Lower lobe of right lung (tissue), 2 donors: ENCODE measurements around the gene TMEM121B. TPM values are rescaled to one million over a fixed set of nuclear protein-coding genes. Genes with fewer than 3 reads are reported as not detected.

Experiments
- ATAC-seq, 2 donors: fragments of 200-7000 bp; cut with Tn5 transposase; one replicate each; pipeline ENCODE4 v1.9.1; 2020 to 2022; ENCODE audit warnings: mild to moderate bottlenecking in 2 of 2, moderate library complexity in 2 of 2
- DNase-seq: peaks from one replicate; pipeline ENCODE4 v3.0.0-alpha.2; 2020
- H3K27ac ChIP-seq: fragments of 200-600 bp; one replicate; pipeline ENCODE4 v1.8.0; 2022
- H3K27me3 ChIP-seq: fragments of 200-600 bp; one replicate; pipeline ENCODE4 v1.8.0; 2022; ENCODE audit warnings: low read depth
- H3K36me3 ChIP-seq: fragments of 200-600 bp; one replicate; pipeline ENCODE4 v1.8.0; 2022; ENCODE audit warnings: mild to moderate bottlenecking
- H3K4me1 ChIP-seq: fragments of 200-600 bp; one replicate; pipeline ENCODE4 v1.8.0; 2022
- H3K4me3 ChIP-seq: fragments of 200-600 bp; one replicate; pipeline ENCODE4 v1.8.0; 2022; ENCODE audit warnings: mild to moderate bottlenecking
- H3K9me3 ChIP-seq: fragments of 200-600 bp; one replicate; pipeline ENCODE4 v1.8.0; 2022
- intact Hi-C: fragments of 100-400 bp; cut with DNase I; formaldehyde crosslinking; loops from one replicate; pipeline ENCODE4 v1.11.0; 2022
- total RNA-seq: library from RNA; stranded (reverse); fragmentation: NEBNext Ultra II Directional; extraction: Animal tissue kit (Norgen Biotek cat#: 25700); gene quantifications from one replicate; pipeline ENCODE4 v1.2.1, GENCODE V29; 2021
- TF ChIP-seq, protein P1 (sequence below): fragments of 200-600 bp; IDR thresholded peaks from one replicate; pipeline ENCODE4 v1.8.0; 2022; ENCODE audit warnings: antibody characterized with exemption, mild to moderate bottlenecking
- donor health status: DM: no; HTN: yes; CAD: no; lungs with severe emphysema.

Gene TMEM121B
- total RNA-seq, 1 donor from 2014 or later = 0.97 TPM

DNA sequence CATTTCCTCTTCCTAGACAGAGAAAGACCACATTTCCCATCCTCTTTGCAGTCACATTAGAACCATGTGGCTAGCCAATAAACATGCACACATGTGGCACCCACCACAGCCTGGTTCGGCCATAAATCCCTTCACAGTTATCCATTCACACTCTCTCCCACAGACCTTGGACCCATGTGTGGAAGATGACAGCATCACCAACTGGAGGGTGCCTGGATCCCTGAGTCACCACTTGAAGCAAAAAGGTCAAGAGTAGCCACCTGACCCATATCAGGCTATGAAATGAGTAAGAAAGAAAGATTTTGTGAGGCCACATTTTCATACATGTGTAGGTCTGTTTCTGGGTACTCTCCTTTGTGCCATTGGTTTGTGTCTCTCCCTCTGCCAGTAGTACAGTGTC is 9.0 kb upstream of the TMEM121B start:
- no peak overlapping the region for H3K27ac ChIP-seq
- TF ChIP-seq, protein P1, sequence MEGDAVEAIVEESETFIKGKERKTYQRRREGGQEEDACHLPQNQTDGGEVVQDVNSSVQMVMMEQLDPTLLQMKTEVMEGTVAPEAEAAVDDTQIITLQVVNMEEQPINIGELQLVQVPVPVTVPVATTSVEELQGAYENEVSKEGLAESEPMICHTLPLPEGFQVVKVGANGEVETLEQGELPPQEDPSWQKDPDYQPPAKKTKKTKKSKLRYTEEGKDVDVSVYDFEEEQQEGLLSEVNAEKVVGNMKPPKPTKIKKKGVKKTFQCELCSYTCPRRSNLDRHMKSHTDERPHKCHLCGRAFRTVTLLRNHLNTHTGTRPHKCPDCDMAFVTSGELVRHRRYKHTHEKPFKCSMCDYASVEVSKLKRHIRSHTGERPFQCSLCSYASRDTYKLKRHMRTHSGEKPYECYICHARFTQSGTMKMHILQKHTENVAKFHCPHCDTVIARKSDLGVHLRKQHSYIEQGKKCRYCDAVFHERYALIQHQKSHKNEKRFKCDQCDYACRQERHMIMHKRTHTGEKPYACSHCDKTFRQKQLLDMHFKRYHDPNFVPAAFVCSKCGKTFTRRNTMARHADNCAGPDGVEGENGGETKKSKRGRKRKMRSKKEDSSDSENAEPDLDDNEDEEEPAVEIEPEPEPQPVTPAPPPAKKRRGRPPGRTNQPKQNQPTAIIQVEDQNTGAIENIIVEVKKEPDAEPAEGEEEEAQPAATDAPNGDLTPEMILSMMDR = no peak
- no peaks in the 10 kb centered on the region for H3K36me3 ChIP-seq
- DNase-seq (no peak), ATAC-seq (no peak)
- no peaks in the 10 kb centered on the region for H3K9me3 ChIP-seq
- H3K4me3 ChIP-seq = no peak overlapping the region
- H3K4me1 ChIP-seq = no peaks in the 10 kb centered on the region
- no peaks in the 10 kb centered on the region for H3K27me3 ChIP-seq
- intact Hi-C loops = no loop called here

DNA sequence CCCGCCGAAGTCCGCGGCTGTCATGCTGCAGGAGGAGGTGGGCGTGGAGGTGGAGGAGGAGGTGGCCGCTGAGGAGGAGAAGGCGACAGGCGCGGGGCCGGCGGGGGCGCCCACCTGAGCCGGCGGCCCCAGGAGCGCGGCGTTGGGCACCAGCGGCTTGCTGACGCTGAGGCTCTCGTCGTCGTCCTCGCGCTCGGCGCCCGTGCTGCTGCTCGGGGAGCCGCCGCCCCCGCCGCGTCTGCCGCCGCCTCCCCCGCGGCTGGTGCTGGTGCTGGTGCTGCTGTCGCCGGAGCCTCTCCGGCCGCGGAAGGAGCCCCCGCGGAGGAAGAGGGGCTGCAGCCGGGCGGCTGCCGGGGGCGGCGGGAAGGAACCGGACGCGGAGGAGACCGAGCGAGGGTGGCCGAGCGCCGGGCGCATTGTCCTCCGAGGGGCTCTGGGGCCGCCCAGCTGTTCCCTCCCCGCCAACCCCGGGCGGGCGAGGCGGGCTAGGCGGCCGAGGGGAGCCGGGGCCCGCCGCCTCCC is 388 bp downstream of the TMEM121B start:
- intact Hi-C loops = no loop called here
- Histone ChIP-seq H3K36me3 (no peaks in the 10 kb centered on the region), H3K9me3 (no peaks in the 10 kb centered on the region), H3K4me1 (peaks cover 47% of the 10 kb centered on the region), H3K27ac (no peak overlapping the region), H3K27me3 (peaks cover 32% of the 10 kb centered on the region), H3K4me3 (peak overlapping the region; percentile 62)
- ATAC-seq (no peak), DNase-seq (no peak)
- TF ChIP-seq, protein P1 = no peak

DNA sequence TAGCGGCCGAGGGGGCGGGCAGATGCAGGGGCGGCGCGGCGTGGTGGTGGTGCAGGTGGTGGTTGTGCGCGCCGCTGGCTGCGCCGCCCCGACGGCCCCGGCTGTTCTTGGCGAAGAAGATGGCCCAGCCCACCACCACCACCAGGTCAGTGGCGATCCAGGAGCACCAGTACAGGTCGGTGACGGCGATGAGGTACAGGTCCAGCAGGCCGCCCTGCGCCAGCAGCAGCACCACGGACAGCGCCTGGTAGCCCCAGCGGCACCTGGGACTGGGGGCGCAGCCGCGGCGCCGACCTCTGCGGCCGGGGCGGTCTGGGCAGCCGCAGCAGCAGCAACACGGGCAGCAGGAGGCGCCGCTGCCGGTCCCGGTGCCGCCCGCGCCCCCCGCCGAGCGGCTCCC is 879 bp downstream of the TMEM121B start:
- ATAC-seq (peak; percentile 66 to 72), DNase-seq (peak; percentile 71)
- peaks cover 52% of the 10 kb centered on the region for H3K4me1 ChIP-seq
- H3K27ac ChIP-seq = no peak overlapping the region
- intact Hi-C loops = no loop called here
- H3K4me3 ChIP-seq = no peak overlapping the region
- no peaks in the 10 kb centered on the region for H3K36me3 ChIP-seq
- no peaks in the 10 kb centered on the region for H3K9me3 ChIP-seq
- TF ChIP-seq, protein P1 = no peak
- peaks cover 32% of the 10 kb centered on the region for H3K27me3 ChIP-seq

DNA sequence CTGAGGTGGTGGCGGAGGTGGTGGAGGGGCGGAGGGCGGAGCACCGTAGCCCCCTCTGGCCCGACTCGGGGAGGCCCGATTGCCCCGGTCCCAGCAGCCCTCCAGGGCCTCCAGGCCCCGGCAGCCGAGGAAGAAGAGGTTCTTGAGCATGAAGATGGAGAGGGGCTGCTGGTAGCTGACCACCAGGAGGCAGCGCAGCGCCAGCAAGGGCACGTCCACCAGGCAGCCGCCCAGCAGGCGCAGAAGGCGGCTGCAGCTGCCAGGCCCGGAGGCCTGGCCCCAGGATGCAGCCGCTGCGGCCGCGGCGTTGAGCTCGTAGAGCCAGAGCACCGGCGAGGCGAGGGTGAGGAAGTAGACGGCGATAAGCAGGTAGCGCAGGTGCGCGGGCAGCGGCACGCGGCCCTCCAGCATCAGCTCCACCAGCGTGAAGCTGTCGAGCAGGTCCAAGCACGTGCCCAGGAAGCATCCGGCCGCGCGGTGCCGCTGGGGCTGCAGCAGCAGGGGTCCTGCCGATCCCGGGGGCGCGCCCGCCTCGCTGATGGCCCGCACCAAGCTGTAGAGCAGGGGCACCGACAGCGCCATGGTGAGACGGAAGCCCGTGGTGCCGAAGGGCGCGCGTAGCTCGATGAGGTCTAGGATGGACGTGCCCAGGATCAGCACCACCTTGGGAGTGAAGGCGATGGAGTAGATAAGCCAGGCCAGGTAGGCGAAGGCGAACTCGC is 1.5 kb downstream of the TMEM121B start:
- DNase-seq = no peak
- H3K4me1 ChIP-seq = peaks cover 57% of the 10 kb centered on the region
- peak in 1 of 2 donors; percentile 11 for ATAC-seq

DNA sequence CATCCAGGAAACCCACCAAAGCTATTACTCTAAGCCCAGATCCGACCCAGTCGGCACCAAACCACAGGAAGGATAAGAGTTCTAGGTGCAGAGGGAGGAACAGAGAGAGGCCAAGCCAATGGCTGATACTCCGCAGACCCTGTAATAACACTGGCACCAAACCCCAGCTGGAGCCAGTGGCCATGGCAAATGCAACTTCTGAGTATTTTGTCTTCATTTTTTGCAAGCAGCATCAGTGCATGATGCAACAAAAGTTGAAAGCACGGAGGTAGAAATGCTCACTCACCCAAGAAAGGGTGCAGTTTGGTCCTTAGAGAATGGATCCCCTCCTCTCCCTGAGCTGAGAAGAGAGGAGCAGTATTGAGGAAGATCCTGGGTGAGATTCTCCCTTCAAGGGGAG is 2.8 kb downstream of the TMEM121B start:
- DNase-seq = no peak
- intact Hi-C loops = no loop called here
- Histone ChIP-seq H3K36me3 (no peaks in the 10 kb centered on the region), H3K4me1 (peaks cover 57% of the 10 kb centered on the region), H3K27ac (no peak overlapping the region), H3K9me3 (no peaks in the 10 kb centered on the region), H3K27me3 (peaks cover 32% of the 10 kb centered on the region), H3K4me3 (no peak overlapping the region)
- ATAC-seq = no peak
- TF ChIP-seq, protein P1 = no peak

More for the DNA sequence above, 1.5 kb downstream of the TMEM121B start:
- Histone ChIP-seq H3K27ac (no peak overlapping the region), H3K9me3 (no peaks in the 10 kb centered on the region), H3K36me3 (no peaks in the 10 kb centered on the region), H3K4me3 (no peak overlapping the region), H3K27me3 (peaks cover 32% of the 10 kb centered on the region)
- TF ChIP-seq, protein P1 = peak; percentile 28
- intact Hi-C loops = no loop called here
